DND-41 (cell line): Measurements from ENCODE around the gene TSPAN19.

ENCODE experiments used
- CTCF ChIP-seq: IDR thresholded peaks from 2 replicates; pipeline ENCODE4 v1.5.1; 2012; ENCODE audit warnings: borderline replicate concordance, low read length, moderate library complexity, mild to moderate bottlenecking; ENCODE audit not compliant: poor library complexity, severe bottlenecking; ENCODE audit errors: extremely low read depth
- EZH2 ChIP-seq: IDR thresholded peaks from 3 replicates; pipeline ENCODE4 v1.6.1; 2012; ENCODE audit warnings: borderline replicate concordance, low read depth, mild to moderate bottlenecking, moderate library complexity, low read length, inconsistent platforms; ENCODE audit not compliant: severe bottlenecking

GRCh38 chr12:84995641-84996040 lies 40.4 kb downstream of the TSPAN19 start:
- TF ChIP-seq CTCF: no peak
- no peak for TF ChIP-seq EZH2
